Measurements from ENCODE around the gene PRRT2.
"Not testable (repeated sequence)": the region's sequence is repeated elsewhere in the genome, so short reads cannot be mapped to it uniquely, and the experiment has no call there.

Gene PRRT2

GRCh38 chr16:29775742-29776408 lies 36.1 kb upstream of the PRRT2 start:
- DNase-seq (ENCODE audit: low spot score) (no peak), ATAC-seq (ENCODE audit: low read depth) (peak; percentile 83)
- H3K27ac ChIP-seq (ENCODE audit: poor library complexity, severe bottlenecking): no peak overlapping the region
- no peak for TF ChIP-seq CTCF (IDR thresholded peaks at IDR 0.05; ENCODE audit: poor library complexity, severe bottlenecking)
- H3K27me3 ChIP-seq (ENCODE audit: insufficient read depth, poor library complexity, severe bottlenecking): no peaks in the 10 kb centered on the region
- H3K36me3 ChIP-seq (ENCODE audit: low read depth): no peaks in the 10 kb centered on the region
- H3K4me1 ChIP-seq (ENCODE audit: insufficient read depth, poor library complexity, severe bottlenecking): no peaks in the 10 kb centered on the region
- no peak overlapping the region for H3K4me3 ChIP-seq (ENCODE audit: severe bottlenecking)
- no peaks in the 10 kb centered on the region for H3K9me3 ChIP-seq (ENCODE audit: severe bottlenecking)

GRCh38 chr16:29777576-29778350 lies 34.2 kb upstream of the PRRT2 start, which contains the start of gene ZG16:
Gene ZG16, plus strand, starts transcription at chr16:29778256. Its CDS starts 1,011 bp downstream, at chr16:29779267.
- Histone ChIP-seq H3K27me3 (ENCODE audit: insufficient read depth, poor library complexity, severe bottlenecking) (no peaks in the 10 kb centered on the region), H3K36me3 (ENCODE audit: low read depth) (no peaks in the 10 kb centered on the region), H3K27ac (ENCODE audit: poor library complexity, severe bottlenecking) (no peak within 1 kb of the TSS), H3K4me1 (ENCODE audit: insufficient read depth, poor library complexity, severe bottlenecking) (no peaks in the 10 kb centered on the region), H3K4me3 (ENCODE audit: severe bottlenecking) (no peak within 1 kb of the TSS), H3K9me3 (ENCODE audit: severe bottlenecking) (no peaks in the 10 kb centered on the region)
- DNase-seq (ENCODE audit: low spot score) (no peak), ATAC-seq (ENCODE audit: low read depth) (no peak)
- no peak for TF ChIP-seq CTCF (IDR thresholded peaks at IDR 0.05; ENCODE audit: poor library complexity, severe bottlenecking)

- Histone ChIP-seq H3K27me3 (ENCODE audit: insufficient read depth, poor library complexity, severe bottlenecking) (no peaks in the 10 kb centered on the region), H3K4me3 (ENCODE audit: severe bottlenecking) (no peak overlapping the region), H3K9me3 (ENCODE audit: severe bottlenecking) (no peaks in the 10 kb centered on the region), H3K27ac (ENCODE audit: poor library complexity, severe bottlenecking) (no peak overlapping the region), H3K4me1 (ENCODE audit: insufficient read depth, poor library complexity, severe bottlenecking) (peaks cover 7% of the 10 kb centered on the region), H3K36me3 (ENCODE audit: low read depth) (no peaks in the 10 kb centered on the region)
- DNase-seq (ENCODE audit: low spot score) (peak; percentile 76), ATAC-seq (ENCODE audit: low read depth) (peak; percentile 49)
- no peak for TF ChIP-seq CTCF (IDR thresholded peaks at IDR 0.05; ENCODE audit: poor library complexity, severe bottlenecking)
These were observed 32.5 kb upstream of the PRRT2 start for GRCh38 chr16:29779474-29779873.

- H3K27me3 ChIP-seq (ENCODE audit: insufficient read depth, poor library complexity, severe bottlenecking); H3K4me3 ChIP-seq (ENCODE audit: severe bottlenecking); H3K36me3 ChIP-seq (ENCODE audit: low read depth); H3K4me1 ChIP-seq (ENCODE audit: insufficient read depth, poor library complexity, severe bottlenecking); DNase-seq (ENCODE audit: low spot score); H3K9me3 ChIP-seq (ENCODE audit: severe bottlenecking); ATAC-seq (ENCODE audit: low read depth); H3K27ac ChIP-seq (ENCODE audit: poor library complexity, severe bottlenecking): not testable (repeated sequence)
These were observed 28.7 kb upstream of the PRRT2 start for GRCh38 chr16:29783094-29783953.

- Histone ChIP-seq H3K4me3 (ENCODE audit: severe bottlenecking) (no peak overlapping the region), H3K27ac (ENCODE audit: poor library complexity, severe bottlenecking) (no peak overlapping the region), H3K9me3 (ENCODE audit: severe bottlenecking) (no peaks in the 10 kb centered on the region), H3K36me3 (ENCODE audit: low read depth) (no peaks in the 10 kb centered on the region), H3K27me3 (ENCODE audit: insufficient read depth, poor library complexity, severe bottlenecking) (no peaks in the 10 kb centered on the region), H3K4me1 (ENCODE audit: insufficient read depth, poor library complexity, severe bottlenecking) (peaks cover 7% of the 10 kb centered on the region)
- DNase-seq (ENCODE audit: low spot score) (no peak), ATAC-seq (ENCODE audit: low read depth) (peak; percentile 83)
- TF ChIP-seq CTCF (IDR thresholded peaks at IDR 0.05; ENCODE audit: poor library complexity, severe bottlenecking): no peak
These were observed 27.8 kb upstream of the PRRT2 start for GRCh38 chr16:29784157-29784556.
